ENCODE measurements around the gene ERC1. TPM values are rescaled to one million over a fixed set of nuclear protein-coding genes. Genes with fewer than 3 reads are reported as not detected.

ERC1 gene
- 10 to 100 TPM; 34.6 to 97.8 (median 42.4) TPM for total RNA-seq
- 10 to 100 TPM in 1 of 3 donors, 1 to 10 TPM in 2; 5.4 to 11.1 (median 8.6) TPM for polyA plus RNA-seq

DNA sequence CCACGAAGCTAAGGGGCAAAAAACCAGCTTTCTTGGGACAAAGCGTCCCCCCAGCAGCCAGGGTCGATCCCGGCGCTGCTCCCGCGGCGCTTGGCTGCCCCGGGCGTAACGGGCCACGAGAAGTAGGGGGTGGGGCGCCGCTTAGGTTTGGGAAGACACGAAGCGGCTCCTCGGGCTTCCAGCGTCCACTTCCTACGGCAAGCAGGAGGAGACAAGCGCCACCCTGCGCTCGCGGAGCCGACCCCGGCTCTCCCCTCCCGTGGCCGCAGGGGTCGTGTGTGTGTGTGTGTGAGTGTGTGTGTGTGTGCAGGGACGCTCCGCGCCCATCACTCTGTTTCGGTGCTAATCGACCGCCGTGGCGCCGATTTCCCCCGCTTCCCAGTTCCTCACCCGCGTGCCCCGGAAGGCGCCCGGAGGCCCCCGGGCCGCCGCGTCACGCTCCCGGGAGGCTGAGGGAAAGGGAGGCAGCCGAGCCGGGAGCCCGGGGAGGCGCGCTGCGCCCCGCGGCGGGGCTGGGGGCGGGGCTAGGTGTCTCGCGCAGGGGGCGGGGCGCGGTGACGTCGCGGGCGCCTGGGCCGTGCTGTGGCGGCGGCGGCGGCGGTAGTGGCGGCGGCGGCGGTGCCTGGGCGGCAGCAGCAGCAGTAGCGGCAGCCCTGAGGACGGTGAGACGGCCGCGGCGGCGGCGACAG lies at the start of gene ERC1:
ERC1 (plus strand) TSS at position 563 of the 689 bp plus-strand sequence. CDS start 36,681 bp downstream, outside the sequence.
- Histone ChIP-seq H3K27ac (peak within 1 kb of the TSS; percentile 98 to 99 (median 98)), H3K4me3 (peak within 1 kb of the TSS; percentile 77 to 97 (median 86)), H3K36me3 (no peaks in the 10 kb centered on the region), H3K27me3 (no peaks in the 10 kb centered on the region), H3K9me3 (no peaks in the 10 kb centered on the region), H3K4me1 (peaks cover 0 to 45% (median 34%) of the 10 kb centered on the region in 4 donors)
- TF ChIP-seq EP300 (IDR thresholded peaks at IDR 0.05) (peak in 1 of 4 donors; percentile 8), POLR2AphosphoS5 (IDR thresholded peaks at IDR 0.05) (peak; percentile 62 to 88 (median 78)), POLR2A (IDR thresholded peaks at IDR 0.05) (peak; percentile 50 to 59)
- TF ChIP-seq, protein P1, sequence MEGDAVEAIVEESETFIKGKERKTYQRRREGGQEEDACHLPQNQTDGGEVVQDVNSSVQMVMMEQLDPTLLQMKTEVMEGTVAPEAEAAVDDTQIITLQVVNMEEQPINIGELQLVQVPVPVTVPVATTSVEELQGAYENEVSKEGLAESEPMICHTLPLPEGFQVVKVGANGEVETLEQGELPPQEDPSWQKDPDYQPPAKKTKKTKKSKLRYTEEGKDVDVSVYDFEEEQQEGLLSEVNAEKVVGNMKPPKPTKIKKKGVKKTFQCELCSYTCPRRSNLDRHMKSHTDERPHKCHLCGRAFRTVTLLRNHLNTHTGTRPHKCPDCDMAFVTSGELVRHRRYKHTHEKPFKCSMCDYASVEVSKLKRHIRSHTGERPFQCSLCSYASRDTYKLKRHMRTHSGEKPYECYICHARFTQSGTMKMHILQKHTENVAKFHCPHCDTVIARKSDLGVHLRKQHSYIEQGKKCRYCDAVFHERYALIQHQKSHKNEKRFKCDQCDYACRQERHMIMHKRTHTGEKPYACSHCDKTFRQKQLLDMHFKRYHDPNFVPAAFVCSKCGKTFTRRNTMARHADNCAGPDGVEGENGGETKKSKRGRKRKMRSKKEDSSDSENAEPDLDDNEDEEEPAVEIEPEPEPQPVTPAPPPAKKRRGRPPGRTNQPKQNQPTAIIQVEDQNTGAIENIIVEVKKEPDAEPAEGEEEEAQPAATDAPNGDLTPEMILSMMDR (IDR thresholded peaks at IDR 0.05) = no peak
- intact Hi-C loops (cut with DNase I) = loop anchor here (1.0 to 5.0 kb wide), 4 partner anchors 41 to 611 kb away; partner anchors contain the start of gene WNK1
- 0% methylated on average over 87 of the region's 87 CpGs for WGBS, 2 donors
- peak; percentile 94 for DNase-seq

DNA sequence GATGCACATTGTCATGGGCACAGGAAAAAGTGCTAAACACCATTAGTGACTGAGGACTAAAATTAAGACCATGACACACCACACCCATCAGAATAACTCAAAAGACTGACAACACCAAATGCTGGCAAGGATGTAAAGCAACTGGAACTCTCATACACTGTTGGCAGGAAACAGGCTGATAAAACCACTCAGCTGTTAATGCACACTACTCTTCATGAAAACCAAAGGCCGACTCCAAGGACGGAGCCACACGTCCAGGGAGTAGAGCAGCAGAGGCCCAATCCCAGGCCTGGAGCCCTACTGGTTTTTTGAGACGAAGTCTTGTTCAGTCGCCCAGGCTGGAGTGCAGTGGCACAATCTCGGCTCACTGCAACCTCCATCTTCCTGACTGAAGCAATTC lies 48.0 kb upstream of the ERC1 start:
- Histone ChIP-seq H3K36me3 (peaks cover 0 to 20% (median 1%) of the 10 kb centered on the region in 4 donors), H3K9me3 (no peaks in the 10 kb centered on the region), H3K4me1 (peaks cover 0 to 9% (median 2%) of the 10 kb centered on the region in 4 donors), H3K27me3 (no peaks in the 10 kb centered on the region), H3K27ac (no peak overlapping the region), H3K4me3 (no peak overlapping the region)
- TF ChIP-seq, protein P1 (IDR thresholded peaks at IDR 0.05) = no peak
- TF ChIP-seq POLR2A (IDR thresholded peaks at IDR 0.05) = no peak
- TF ChIP-seq POLR2AphosphoS5 (IDR thresholded peaks at IDR 0.05) = no peak
- no peak for TF ChIP-seq EP300 (IDR thresholded peaks at IDR 0.05)
- no peak for DNase-seq
- WGBS, 2 donors = 89 to 94% methylated on average over 6 of the region's 6 CpGs
- intact Hi-C loops (cut with DNase I) = loop anchor here (10.0 kb wide), 1 partner anchor 642 kb away; no protein-coding TSS in a partner anchor

DNA sequence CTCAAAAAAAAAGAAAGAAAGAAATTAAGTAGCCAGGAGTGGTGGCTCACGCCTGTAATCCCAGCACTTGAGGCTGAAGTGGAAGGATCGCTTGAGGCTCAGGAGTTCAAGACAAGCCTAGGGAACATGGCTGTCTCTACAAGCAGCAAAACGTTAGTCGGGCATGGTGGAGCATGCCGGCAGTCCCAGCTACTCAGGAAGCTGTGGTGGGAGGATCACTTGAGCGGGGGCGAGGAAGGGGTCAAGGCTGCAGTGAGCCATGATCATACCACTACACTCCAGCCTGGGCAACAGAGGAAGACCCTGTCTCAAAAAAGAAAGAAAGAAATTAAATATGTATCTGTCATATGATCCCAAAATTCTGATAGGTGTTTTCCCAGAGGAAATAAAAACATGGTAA lies 46.8 kb upstream of the ERC1 start:
- DNase-seq = no peak
- TF ChIP-seq POLR2A (IDR thresholded peaks at IDR 0.05) (no peak), EP300 (IDR thresholded peaks at IDR 0.05) (no peak), POLR2AphosphoS5 (IDR thresholded peaks at IDR 0.05) (no peak)
- TF ChIP-seq, protein P1 (IDR thresholded peaks at IDR 0.05) = no peak
- Histone ChIP-seq H3K9me3 (no peaks in the 10 kb centered on the region), H3K27ac (no peak overlapping the region), H3K4me1 (peaks cover 0 to 16% (median 9%) of the 10 kb centered on the region in 4 donors), H3K27me3 (no peaks in the 10 kb centered on the region), H3K36me3 (peaks cover 0 to 20% (median 0%) of the 10 kb centered on the region in 4 donors), H3K4me3 (no peak overlapping the region)
- WGBS, 2 donors = 62 to 89% methylated on average over 7 of the region's 7 CpGs
- intact Hi-C loops (cut with DNase I) = loop anchor here (10.0 kb wide), 1 partner anchor 641 kb away; no protein-coding TSS in a partner anchor

DNA sequence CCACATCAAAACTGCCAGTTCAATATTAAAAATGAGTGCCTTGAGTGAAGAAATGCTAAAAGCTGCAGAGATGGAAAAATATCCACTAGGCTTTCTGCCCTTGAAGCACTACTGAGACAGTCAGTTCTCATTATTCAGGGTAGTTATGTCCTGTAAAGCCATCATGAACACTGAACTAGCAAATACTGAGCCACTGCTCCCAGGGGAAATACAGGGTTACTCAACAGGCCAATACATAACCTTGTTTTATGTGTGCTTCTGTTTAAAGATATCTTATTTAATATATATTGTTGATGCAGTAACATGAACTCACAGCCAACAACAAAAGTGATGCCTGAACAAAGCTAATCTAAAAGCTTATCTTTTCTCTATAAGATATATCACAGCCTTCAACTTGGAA lies 44.8 kb upstream of the ERC1 start:
- Histone ChIP-seq H3K27ac (no peak overlapping the region), H3K36me3 (peaks cover 0 to 13% (median 0%) of the 10 kb centered on the region in 4 donors)
- TF ChIP-seq EP300 (IDR thresholded peaks at IDR 0.05) (no peak), POLR2AphosphoS5 (IDR thresholded peaks at IDR 0.05) (no peak), POLR2A (IDR thresholded peaks at IDR 0.05) (no peak)
- TF ChIP-seq, protein P1 (IDR thresholded peaks at IDR 0.05) = no peak

More for the DNA sequence above, 44.8 kb upstream of the ERC1 start:
- no peak overlapping the region for H3K4me3 ChIP-seq
- no peak for DNase-seq
- H3K4me1 ChIP-seq = peaks cover 0 to 21% (median 11%) of the 10 kb centered on the region in 4 donors
- H3K27me3 ChIP-seq = no peaks in the 10 kb centered on the region
- no peaks in the 10 kb centered on the region for H3K9me3 ChIP-seq
- intact Hi-C loops (cut with DNase I) = loop anchor here (10.0 kb wide), 1 partner anchor 639 kb away; no protein-coding TSS in a partner anchor
